Natural killer cell (primary cell): ENCODE results near the gene P2RX2. TPM values are rescaled to one million over a fixed set of nuclear protein-coding genes. Genes with fewer than 3 reads are reported as not detected.

ENCODE experiments used
- ATAC-seq, 3 donors: fragments of 150-1000 bp in 2 of 3; fragments of 200-7000 bp in 1 of 3; cut with Tn5 transposase; 1 replicate in 1 of 3; 2 replicates in 2 of 3; pipeline ENCODE4 v1.10.0; 2021; ENCODE audit warnings: mild to moderate bottlenecking in 2 of 3, moderate library complexity in 2 of 3
- DNase-seq, 2 donors: peaks; one replicate each; pipeline versions ENCODE4 v3.0.0 to v3.0.0-alpha.2; 2013 to 2021; ENCODE audit warnings: mixed read lengths in 1 of 2
- H3K27ac ChIP-seq: one replicate; pipeline ENCODE4 v1.5.1; 2013; ENCODE audit warnings: mild to moderate bottlenecking, low read length
- H3K27me3 ChIP-seq: one replicate; pipeline ENCODE4 v1.6.1; 2013; ENCODE audit warnings: low read length; ENCODE audit not compliant: control insufficient read depth, insufficient read depth
- H3K36me3 ChIP-seq: one replicate; pipeline ENCODE4 v1.6.1; 2013; ENCODE audit warnings: low read length; ENCODE audit not compliant: control insufficient read depth, insufficient read depth
- H3K4me1 ChIP-seq: one replicate; pipeline ENCODE4 v1.6.1; 2013; ENCODE audit warnings: low read length; ENCODE audit not compliant: control insufficient read depth, insufficient read depth
- H3K4me3 ChIP-seq: one replicate; pipeline ENCODE4 v1.5.1; 2013; ENCODE audit warnings: low read length
- H3K9me3 ChIP-seq: one replicate; pipeline ENCODE4 v1.6.1; 2013; ENCODE audit warnings: low read length; ENCODE audit not compliant: control insufficient read depth, insufficient read depth
- H3K27ac Mint-ChIP-seq, 2 donors: one replicate each; pipeline ENCODE4 v1.8.0; 2022; ENCODE audit warnings: mild to moderate bottlenecking in 2 of 2, mixed read lengths in 2 of 2, moderate library complexity in 1 of 2
- H3K27me3 Mint-ChIP-seq, 2 donors: one replicate each; pipeline ENCODE4 v1.8.0; 2022; ENCODE audit warnings: low read depth in 2 of 2, mixed read lengths in 2 of 2
- H3K36me3 Mint-ChIP-seq: one replicate; pipeline ENCODE4 v1.8.0; 2022; ENCODE audit warnings: mixed read lengths
- H3K4me1 Mint-ChIP-seq, 2 donors: one replicate each; pipeline ENCODE4 v1.8.0; 2022; ENCODE audit warnings: mixed read lengths in 2 of 2
- H3K4me3 Mint-ChIP-seq: one replicate; pipeline ENCODE4 v1.8.0; 2022; ENCODE audit warnings: mild to moderate bottlenecking, moderate library complexity, mixed read lengths
- H3K9me3 Mint-ChIP-seq, 2 donors: one replicate each; pipeline ENCODE4 v1.8.0; 2022; ENCODE audit warnings: mixed read lengths in 2 of 2
- WGBS: methylation state at CpG from one replicate; pipeline ENCODE4 v1.1.7; 2013; ENCODE audit warnings: missing lambda C conversion rate; ENCODE audit not compliant: insufficient coverage; 5-methylcytosine and 5-hydroxymethylcytosine counted together
- intact Hi-C: fragments of 100-400 bp; cut with micrococcal nuclease; formaldehyde crosslinking; loops from one replicate; pipeline ENCODE4 v1.14.2; 2022
- total RNA-seq, 4 donors: library from RNA; stranded (reverse); fragments of 120-200 nt in 1 of 4; gene quantifications; one replicate each; pipeline versions ENCODE4 v1.2.3 to v1.2.4, GENCODE V29; 2013 to 2022
- TF ChIP-seq, protein P1 (sequence below): fragments of 200-600 bp; IDR thresholded peaks from one replicate; pipeline ENCODE4 v1.8.0; 2022; ENCODE audit warnings: antibody characterized with exemption

P2RX2 gene
- total RNA-seq, 3 donors from 2014 or later (not counting 1 experiment from before 2014, with no cell fraction given): not detected

DNA sequence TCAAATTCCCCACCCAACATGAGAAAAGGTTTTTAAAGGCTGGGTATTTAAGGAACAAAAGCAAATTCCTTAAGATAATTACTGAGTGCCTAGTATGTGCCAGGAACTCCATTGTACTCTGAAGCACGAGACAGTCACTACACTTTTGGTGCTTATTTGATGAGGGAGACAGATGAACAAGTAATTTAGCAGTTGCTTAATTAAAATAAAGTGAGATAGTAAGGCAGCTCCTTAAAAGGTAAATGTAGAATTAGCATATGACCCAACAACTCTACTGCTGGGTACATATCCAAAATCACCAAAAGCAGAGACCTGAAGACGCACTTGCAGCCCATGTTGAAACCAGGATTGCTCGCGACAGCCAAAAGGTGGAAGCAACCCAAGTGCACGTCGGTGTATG is 47.2 kb downstream of the P2RX2 start:
- ATAC-seq (no peak), DNase-seq (no peak)
- peaks cover 5% of the 10 kb centered on the region for H3K4me1 ChIP-seq
- no peak overlapping the region for H3K27ac Mint-ChIP-seq
- no peak overlapping the region for H3K27ac ChIP-seq
- H3K36me3 ChIP-seq: peaks cover 41% of the 10 kb centered on the region
- no peaks in the 10 kb centered on the region for H3K9me3 Mint-ChIP-seq
- H3K27me3 Mint-ChIP-seq: no peaks in the 10 kb centered on the region
- peaks cover 31% of the 10 kb centered on the region for H3K36me3 Mint-ChIP-seq
- no peak overlapping the region for H3K4me3 ChIP-seq
- H3K27me3 ChIP-seq: no peaks in the 10 kb centered on the region
- over 99% methylated on average over 6 of the region's 6 CpGs for WGBS
- H3K4me1 Mint-ChIP-seq: peaks cover 8 to 21% of the 10 kb centered on the region in 2 donors
- no peaks in the 10 kb centered on the region for H3K9me3 ChIP-seq
- intact Hi-C loops: no loop called here
- H3K4me3 Mint-ChIP-seq: no peak overlapping the region
- TF ChIP-seq, protein P1, sequence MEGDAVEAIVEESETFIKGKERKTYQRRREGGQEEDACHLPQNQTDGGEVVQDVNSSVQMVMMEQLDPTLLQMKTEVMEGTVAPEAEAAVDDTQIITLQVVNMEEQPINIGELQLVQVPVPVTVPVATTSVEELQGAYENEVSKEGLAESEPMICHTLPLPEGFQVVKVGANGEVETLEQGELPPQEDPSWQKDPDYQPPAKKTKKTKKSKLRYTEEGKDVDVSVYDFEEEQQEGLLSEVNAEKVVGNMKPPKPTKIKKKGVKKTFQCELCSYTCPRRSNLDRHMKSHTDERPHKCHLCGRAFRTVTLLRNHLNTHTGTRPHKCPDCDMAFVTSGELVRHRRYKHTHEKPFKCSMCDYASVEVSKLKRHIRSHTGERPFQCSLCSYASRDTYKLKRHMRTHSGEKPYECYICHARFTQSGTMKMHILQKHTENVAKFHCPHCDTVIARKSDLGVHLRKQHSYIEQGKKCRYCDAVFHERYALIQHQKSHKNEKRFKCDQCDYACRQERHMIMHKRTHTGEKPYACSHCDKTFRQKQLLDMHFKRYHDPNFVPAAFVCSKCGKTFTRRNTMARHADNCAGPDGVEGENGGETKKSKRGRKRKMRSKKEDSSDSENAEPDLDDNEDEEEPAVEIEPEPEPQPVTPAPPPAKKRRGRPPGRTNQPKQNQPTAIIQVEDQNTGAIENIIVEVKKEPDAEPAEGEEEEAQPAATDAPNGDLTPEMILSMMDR: no peak

DNA sequence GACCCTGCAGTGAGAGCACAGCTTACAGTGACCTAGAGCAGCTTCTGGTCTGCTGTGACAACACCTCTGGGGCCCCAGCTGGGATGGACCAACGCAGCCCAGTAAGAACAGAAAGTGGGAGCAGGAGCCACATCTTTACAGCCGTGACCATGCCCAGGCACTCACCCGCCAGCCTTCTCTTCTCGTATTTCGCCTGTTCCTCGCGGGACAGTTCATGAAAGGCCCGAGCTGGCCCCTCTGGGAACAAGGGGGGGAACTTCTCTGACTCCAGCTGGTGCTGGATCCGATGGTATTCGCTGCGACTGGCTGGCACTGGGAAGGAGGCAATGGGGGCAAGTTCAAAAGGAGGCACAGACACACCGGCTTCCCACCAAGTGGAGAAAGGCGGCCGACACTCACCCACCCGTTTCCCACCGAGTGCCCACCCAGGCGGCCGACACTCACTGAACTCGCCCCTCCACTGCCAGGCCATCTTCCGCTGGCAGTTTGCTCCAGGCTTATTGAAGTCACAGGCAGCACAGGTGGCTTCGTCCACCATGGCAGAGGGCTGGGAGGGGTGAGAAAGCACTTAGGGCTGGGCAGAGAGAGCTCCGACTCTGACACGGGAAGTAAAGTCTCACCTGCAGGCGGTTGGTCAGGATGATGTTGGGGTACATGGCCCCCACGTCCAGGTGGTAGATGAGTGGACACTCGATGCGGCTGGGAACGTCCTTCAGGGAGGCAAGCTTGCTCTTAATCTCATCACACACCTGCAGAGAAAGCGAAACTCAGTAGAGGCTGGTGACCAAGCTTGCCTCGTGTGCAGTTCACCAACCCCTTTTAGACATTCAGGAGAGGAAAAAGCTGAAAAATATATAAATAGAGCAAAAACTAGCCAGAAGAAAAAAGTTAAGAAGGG is 49.9 kb downstream of the P2RX2 start:
- Mint-ChIP-seq H3K4me1 (peaks cover 6 to 18% of the 10 kb centered on the region in 2 donors), H3K9me3 (no peaks in the 10 kb centered on the region), H3K27me3 (no peaks in the 10 kb centered on the region), H3K36me3 (peaks cover 24% of the 10 kb centered on the region), H3K27ac (no peak overlapping the region), H3K4me3 (no peak overlapping the region)
- H3K27me3 ChIP-seq: no peaks in the 10 kb centered on the region
- no peaks in the 10 kb centered on the region for H3K9me3 ChIP-seq
- H3K4me1 ChIP-seq: no peaks in the 10 kb centered on the region
- TF ChIP-seq, protein P1: no peak
- intact Hi-C loops: no loop called here
- WGBS: 98% methylated on average over 29 of the region's 30 CpGs
- no peak overlapping the region for H3K27ac ChIP-seq
- no peak overlapping the region for H3K4me3 ChIP-seq
- peaks cover 49% of the 10 kb centered on the region for H3K36me3 ChIP-seq
- ATAC-seq (no peak), DNase-seq (no peak)

- Mint-ChIP-seq H3K36me3 (peaks cover 24% of the 10 kb centered on the region), H3K9me3 (no peaks in the 10 kb centered on the region), H3K27ac (no peak overlapping the region), H3K4me1 (peaks cover 6 to 19% of the 10 kb centered on the region in 2 donors), H3K27me3 (no peaks in the 10 kb centered on the region), H3K4me3 (no peak overlapping the region)
- TF ChIP-seq, protein P1: no peak
- WGBS: 96% methylated on average over 17 of the region's 17 CpGs
- Histone ChIP-seq H3K27ac (no peak overlapping the region), H3K9me3 (no peaks in the 10 kb centered on the region), H3K27me3 (no peaks in the 10 kb centered on the region), H3K36me3 (peaks cover 47% of the 10 kb centered on the region), H3K4me1 (no peaks in the 10 kb centered on the region), H3K4me3 (no peak overlapping the region)
- ATAC-seq: no peak
- DNase-seq: no peak
- intact Hi-C loops: no loop called here
Observed at GRCh38 chr12:132669166-132669879, 50.7 kb downstream of the P2RX2 start.

Other genes with a start within 250 kb of the P2RX2 start
- 10 to 100 TPM; 67.5 to 78.0 (median 76.2) TPM for gene FBRSL1, start 128.6 kb upstream of the P2RX2 start, total RNA-seq
- not detected for gene LRCOL1, start 8.2 kb upstream of the P2RX2 start, total RNA-seq
- 10 to 100 TPM; 58.7 to 66.0 (median 65.0) TPM for gene POLE, start 68.6 kb downstream of the P2RX2 start, total RNA-seq
- gene PXMP2, start 68.8 kb downstream of the P2RX2 start, total RNA-seq: 1 to 10 TPM; 3.6 to 6.2 (median 5.1) TPM
- 10 to 100 TPM; 19.7 to 30.2 (median 21.9) TPM for gene PGAM5, start 92.1 kb downstream of the P2RX2 start, total RNA-seq
- gene ANKLE2, start 143.1 kb downstream of the P2RX2 start, total RNA-seq: 10 to 100 TPM; 67.3 to 86.4 (median 84.6) TPM
- 10 to 100 TPM; 39.1 to 54.3 (median 50.9) TPM for gene GOLGA3, start 210.1 kb downstream of the P2RX2 start, total RNA-seq